Skin of body (tissue), 2 donors: Measurements from ENCODE around the gene GOLGA8K. TPM values are rescaled to one million over a fixed set of nuclear protein-coding genes. Genes with fewer than 3 reads are reported as not detected.
"Not testable (repeated sequence)": the region's sequence is repeated elsewhere in the genome, so short reads cannot be mapped to it uniquely, and the experiment has no call there.

Source experiments
- DNase-seq: peaks from one replicate; lab custom pipeline; 2025; lab: John Stamatoyannopoulos, UW
- total RNA-seq: library from RNA; depleted of rRNA; stranded (reverse); fragments of >200 nt; gene quantifications from one replicate; pipeline ENCODE4 v1.2.3, GENCODE V29; 2014

Gene GOLGA8K, protein sequence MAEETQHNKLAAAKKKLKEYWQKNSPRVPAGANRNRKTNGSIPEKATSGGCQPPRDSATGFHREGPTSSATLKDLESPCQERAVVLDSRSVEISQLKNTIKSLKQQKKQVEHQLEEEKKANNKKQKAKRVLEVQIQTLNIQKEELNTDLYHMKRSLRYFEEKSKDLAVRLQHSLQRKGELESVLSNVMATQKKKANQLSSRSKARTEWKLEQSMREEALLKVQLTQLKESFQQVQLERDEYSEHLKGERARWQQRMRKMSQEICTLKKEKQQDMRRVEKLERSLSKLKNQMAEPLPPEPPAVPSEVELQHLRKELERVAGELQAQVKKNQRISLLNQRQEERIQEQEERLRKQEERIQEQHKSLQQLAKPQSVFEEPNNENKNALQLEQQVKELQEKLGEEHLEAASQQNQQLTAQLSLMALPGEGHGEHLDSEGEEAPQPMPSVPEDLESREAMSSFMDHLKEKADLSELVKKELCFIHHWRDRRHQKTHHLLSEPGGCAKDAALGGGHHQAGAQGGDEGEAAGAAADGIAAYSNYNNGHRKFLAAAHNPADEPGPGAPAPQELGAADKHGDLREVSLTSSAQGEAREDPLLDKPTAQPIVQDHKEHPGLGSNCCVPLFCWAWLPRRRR
- 0.30 TPM for total RNA-seq

DNA sequence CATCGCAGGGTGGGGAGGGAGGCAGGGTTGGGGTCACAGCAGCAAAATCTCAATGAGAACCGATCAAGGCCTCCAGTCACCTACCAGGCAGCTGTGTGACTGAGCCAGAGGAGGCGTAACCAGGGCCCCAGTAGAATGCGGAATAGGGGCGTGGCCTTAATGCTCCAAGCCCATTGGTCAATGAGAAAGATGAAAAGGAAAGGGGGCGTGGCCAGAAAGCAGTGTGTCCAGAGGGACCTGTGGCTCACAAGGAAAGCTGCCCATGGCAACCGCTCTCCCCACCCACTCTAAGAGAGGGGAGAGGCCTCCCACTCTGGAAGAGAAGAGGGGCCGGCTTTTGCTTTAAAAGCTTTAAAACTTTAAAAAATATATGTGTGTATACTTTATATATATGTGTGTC is at the start of gene GOLGA8K:
Gene GOLGA8K (minus strand): TSS at position 101 of the 400 bp plus-strand sequence. CDS start 98 bp downstream, at position 3.
- not testable (repeated sequence) for DNase-seq

DNA sequence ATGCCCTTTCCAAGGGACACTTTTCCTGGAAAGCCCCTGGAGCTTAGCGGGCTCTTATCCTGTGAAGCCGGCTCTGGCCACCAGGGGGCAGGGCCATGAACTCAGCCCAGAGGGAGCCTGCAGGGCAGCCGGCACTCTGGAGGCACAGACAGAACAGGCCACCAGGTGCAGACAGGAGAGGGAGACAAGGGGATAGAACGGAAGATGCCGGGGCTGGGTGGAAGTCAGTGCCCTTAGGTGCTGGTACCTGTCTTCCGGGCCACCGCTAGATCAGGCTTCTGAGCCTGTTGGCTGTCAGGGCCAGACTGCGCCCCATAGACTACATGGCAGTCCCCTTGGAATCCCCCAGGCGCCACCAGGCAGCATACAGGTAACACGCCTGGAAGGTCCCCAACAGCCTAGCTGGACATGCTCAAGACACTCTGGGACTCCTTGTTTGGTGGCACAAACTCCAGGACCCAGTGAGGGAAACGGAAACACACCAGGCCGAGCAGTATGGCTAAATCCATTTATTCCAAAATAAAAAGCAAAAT is 37.4 kb upstream of the GOLGA8K start:
- not testable (repeated sequence) for DNase-seq

DNA sequence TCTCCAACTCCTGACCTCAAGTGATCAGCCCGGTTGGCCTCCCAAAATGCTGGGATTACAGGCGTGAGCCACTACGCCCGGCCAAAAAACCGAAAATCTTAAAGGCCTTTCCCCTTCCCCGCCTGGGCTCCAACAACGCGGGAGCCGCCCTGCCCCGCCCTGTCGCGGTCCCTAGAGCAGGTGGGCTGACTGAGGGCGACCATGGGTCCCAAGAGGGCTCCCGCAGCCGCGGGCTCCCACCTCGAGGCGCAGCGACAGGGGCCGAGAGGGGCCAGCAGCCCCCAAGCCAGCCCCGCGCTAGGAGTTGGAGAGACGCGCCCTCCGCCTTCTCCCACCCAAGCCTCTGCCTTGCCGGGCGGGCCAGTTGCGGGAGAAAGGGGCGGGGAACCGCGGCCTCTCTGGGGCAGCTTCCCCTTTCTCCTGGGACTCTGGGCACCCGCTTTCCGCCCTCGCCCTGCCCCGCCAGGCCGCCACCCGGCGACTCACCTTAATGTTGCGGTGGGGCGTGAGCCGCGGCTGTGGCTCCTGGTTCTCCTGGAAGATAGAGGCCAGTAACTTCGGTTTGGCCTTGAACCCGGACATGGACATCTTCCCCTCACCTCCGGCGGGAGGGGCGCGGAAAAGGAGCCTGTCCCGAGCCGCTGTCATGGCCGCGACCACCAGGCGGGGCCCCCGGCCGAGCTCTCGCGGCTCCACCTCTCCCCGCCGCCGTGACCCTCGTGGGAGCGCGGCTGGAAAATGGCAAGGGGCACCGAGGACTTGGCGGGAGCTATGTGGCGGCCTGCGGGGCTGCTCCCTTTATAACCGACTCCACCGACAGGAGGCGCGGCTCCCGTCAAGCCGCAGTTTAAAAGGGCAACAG is 31.2 kb upstream of the GOLGA8K start:
- not testable (repeated sequence) for DNase-seq

DNA sequence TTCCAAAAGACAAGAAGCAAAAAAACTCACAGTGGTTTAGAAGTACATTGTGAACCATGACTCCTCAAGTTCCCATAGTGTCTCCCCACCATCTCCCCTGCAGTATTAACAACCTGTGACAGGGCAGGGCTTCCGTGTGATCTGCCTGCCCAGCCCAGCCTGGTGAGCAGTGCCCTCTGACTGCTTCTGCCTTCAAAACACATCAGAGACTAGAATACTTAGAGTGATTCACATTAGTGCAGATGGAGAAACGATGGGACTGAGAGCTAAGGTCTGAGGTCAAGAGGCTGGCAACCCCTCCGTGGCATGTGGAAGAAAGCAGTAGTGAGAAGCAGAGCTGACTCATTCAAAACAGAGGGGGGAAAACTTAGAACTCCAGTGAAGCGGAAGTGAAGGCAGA is 24.5 kb upstream of the GOLGA8K start:
- DNase-seq = not testable (repeated sequence)

DNA sequence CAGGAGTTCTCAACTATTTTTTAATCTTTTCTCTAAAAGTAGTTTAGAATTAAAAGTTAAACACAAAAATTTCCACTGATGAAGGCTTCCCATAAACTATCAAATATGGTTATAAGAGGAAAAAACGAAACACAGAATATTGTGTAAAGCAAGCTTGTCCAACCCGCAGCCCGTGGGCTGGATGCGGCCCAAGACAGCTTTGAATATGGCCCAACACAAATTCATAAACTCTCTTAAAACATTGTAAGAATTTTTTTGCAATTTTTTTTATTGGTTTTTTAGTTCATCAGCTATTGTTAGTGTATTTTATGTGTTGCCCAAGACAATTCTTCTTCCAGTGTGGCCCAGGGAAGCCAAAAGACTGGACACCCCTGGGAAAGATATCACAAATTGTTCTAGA is 23.4 kb upstream of the GOLGA8K start:
- DNase-seq = not testable (repeated sequence)

DNA sequence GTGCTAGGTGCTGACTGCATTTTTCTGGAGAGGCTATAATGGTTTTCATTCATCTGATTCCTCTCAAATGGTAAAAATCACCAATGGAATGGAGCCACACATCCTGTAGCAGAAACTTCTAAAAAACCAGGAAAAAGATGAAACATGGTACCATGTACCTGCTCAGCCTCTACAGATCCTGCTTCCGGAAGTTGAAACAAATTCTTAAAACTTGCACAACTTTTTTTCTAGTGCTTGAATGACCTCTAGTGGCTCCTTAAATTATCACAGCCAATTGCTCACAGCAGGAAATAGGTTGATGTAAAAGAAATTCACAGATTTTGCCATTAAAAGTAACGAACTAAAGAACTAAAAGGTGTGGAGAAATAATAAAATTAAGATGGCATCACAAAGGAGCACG is 4.8 kb upstream of the GOLGA8K start:
- not testable (repeated sequence) for DNase-seq

DNA sequence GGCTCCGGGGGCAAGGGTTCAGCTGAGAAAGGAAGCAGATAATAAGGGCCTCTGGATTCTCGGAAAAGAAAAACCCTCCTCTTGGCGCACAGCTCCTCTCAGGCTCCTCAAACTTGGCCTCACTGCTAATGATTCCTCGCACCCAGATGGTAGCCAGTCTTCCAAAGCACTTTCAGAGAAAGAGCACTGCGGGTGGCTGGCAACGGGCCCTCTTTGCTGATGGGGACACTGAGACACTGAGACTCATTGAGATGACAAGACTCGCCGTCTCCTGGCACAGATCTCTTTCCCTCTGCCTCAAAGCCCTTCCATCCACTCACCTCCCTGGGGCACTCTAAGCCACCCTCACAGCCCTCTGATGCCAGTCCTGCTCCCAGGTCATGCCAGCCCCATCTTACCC is 6.6 kb downstream of the GOLGA8K start:
- not testable (repeated sequence) for DNase-seq

DNA sequence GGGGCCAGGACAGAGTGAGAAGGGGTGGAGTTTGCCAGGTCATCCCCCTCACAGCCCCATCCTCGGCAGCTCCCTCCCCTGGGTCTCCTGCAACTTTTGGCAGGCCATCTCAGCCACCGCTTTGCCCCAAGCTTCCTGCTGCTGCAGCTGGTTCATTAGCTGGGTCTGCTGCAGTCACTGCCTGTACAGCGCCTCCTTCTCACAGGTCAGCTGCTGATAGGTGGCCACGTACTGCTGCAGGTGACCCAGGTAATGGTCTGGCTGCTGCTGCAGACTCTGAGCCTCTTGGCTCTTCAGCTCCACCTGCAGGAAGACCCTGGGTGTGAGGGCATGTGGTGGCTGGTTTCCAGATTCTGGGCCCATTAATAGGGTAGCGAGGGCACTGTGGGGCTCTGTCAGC is 8.3 kb downstream of the GOLGA8K start:
- DNase-seq = not testable (repeated sequence)

DNA sequence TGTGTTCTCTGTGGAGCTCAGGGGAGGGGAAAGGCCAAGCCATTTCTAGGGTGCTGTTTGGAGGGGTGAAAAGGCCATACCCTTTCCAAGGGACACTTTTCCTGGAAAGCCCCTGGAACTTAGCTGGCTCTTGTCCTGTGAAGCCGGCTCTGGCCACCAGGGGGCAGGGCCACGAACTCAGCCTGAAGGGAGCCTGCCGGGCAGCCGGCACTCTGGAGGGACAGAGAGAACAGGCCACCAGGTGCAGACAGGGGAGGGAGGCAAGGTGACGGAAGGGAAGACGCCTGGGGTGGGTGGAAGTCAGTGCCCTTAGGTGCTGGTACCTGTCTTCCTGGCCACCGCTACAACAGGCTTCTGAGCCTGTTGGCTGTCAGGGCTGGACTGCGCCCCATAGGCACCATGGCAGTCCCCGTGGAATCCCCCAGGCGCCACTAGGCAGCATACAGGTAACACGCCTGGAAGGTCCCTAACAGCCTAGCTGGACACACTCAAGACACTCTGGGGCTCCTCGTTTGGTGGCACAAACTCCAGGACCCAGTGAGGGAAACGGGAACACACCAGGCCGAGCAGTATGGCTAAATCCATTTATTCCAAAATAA is 14.9 kb downstream of the GOLGA8K start:
- not testable (repeated sequence) for DNase-seq

DNA sequence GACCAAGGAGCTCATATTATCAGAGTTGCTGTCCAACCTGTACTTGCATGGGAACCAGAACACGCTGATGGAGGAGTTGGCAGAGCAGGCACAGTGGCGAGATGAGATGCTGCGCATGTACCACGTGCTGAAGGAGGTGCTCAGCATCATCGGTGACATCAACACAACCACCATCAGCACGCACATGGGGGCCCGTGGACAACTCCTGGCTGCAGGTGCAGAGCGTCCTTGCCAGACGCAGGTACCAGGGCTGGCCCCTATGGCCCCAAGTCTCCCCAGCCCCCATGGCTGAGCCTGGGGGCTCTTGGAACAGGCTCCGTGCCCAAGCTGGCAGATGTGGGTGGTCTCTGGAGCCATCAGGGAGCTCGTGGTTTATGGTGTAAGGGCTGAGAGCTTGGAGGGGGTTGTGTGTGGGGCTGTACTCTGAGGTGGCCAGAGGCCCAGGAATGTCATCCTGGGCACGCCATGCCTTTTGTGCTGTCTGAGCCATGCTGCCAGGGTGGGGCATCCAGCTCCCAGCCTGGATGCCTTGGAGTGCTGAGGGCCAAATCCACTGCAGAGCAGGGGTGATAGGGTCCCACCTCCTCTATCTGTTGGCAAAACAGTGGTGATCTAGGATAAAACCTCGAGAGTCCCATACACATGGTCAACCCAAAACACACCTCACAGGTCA is 17.1 kb downstream of the GOLGA8K start:
- DNase-seq = not testable (repeated sequence)

DNA sequence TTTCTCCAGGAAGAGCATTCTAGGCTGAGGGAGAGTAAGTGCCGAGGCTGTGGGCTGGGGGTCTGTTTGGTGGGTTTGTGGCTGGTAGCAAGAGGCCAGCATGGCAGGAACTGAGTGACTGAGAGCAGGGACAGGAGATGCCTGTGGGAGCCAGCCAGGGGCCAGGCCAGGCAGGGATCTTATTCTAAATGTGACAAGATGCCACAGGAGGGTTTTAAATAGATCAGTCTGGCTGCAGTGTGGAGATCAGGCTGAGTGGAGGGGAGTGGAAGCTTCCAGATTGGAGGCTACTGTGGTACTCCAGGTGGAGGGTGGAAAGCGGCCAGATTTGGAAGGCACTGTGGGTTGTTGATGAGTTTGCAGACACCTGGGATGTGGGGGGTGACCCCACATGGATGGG is 28.9 kb downstream of the GOLGA8K start:
- DNase-seq = not testable (repeated sequence)

DNA sequence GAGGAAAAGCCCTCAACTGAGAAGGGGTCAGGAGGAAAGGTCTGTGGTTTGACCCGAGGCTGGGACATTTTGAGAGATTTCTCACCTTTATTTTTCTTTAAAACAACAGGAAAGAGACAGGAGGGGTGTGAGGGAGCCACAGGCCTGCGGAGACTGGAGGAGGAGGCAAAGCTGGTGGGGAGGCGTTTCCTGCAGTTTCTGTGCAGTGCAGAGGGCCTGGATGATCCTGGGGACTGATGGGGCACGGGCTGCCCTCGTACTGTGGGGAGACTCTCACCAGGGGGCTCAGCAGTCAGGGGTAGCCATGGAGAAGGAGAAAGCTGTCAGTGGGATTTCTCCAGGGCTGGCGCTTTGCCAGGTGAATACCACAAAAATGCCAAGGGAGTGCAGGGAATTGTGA is 29.4 kb downstream of the GOLGA8K start:
- DNase-seq = not testable (repeated sequence)

DNA sequence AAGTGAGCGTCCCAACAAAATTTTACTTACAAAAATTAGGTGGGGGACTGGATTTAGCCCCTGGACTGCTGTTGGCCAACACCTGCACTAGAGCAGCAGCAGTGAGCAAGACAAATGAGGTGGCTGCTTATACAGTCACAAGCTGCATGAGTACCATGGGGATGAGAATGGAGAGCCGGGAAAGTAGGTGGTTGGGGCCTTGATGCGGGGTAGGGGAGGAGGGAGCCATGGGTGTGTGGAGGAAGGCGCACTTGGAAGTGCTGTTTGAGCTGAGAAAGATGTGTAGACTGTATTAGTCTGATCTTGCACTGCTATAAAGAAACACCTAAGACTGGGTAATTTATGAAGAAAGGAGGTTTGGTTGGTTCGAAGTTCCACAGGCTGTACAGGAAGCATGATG is 31.0 kb downstream of the GOLGA8K start:
- DNase-seq = not testable (repeated sequence)

DNA sequence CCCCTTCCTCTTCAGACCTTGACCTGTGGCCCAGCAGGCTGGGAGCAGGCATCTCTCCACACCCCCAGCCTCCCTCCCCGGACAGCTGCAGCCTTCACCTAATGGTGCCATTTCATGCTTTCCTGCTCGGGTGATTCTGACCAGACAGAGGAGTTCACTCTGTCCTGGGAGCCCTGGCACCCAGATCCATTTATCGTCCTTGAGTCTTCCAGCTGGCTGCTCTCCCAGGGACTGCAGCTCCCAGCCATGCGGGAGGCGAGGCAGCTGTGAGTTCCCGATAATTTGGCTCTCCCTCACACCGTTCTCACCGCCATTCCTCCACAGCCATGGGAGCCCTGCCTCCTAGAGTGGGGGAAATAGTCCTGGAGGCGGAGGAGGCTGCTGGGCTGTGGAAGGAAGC is 32.6 kb downstream of the GOLGA8K start:
- not testable (repeated sequence) for DNase-seq

DNA sequence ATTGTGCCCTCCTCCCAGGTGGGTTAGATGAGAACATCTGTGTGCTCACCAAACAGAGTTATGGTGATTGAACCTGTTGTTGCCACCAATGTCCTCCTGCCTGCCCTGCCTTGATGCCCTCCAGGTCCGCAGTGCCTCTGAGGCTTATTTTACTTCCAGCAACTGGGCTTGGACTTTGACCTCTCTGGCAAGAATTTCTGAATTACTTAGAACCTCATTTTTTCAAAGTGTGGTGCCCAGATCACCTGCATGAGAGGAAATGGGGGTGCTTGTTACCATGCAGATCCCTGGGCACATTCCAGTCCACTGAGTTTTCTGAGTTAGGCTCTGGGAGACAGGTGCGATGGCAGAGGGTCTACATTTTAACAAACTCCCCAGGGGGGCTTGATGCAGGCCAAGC is 33.0 kb downstream of the GOLGA8K start:
- DNase-seq = not testable (repeated sequence)

DNA sequence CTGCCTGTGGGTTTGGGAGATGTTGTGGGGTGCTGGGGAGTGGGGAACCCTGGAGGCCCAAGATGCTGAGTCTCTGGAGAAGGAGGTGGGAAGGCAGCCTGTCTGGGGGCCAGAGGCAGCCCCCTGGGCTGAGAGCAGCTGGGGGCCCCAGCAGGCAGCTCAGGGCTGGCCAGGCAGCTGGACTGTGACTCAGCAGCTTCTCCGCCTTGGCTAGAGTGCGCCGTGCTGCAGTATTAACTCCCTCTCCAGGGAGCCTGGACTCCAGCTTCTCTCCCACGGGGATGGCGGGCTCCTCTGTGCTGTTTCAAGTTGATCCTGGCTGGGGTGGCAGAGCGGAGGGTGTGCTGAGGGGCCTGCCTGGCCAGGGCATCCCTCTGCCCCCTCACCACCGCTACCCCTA is 36.6 kb downstream of the GOLGA8K start:
- DNase-seq = not testable (repeated sequence)

DNA sequence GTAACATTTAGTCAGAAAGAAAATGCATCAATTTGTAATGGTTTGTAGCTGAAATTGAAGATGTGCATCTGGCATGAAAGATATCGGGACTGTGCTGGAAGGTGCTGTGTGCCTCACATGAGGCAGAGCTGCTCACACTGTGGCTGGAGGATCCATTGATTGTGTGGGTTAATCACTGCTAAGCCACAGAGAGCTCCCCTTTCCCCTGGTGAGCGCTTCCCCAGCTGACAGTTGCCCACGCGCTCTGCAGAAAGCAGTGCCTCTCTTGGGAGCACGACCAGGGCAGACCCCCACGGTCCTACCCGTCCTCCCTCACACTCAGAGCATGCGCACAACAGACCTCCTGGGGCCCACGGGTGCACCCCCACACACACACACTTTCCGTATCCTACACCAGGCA is 37.1 kb downstream of the GOLGA8K start:
- not testable (repeated sequence) for DNase-seq

DNA sequence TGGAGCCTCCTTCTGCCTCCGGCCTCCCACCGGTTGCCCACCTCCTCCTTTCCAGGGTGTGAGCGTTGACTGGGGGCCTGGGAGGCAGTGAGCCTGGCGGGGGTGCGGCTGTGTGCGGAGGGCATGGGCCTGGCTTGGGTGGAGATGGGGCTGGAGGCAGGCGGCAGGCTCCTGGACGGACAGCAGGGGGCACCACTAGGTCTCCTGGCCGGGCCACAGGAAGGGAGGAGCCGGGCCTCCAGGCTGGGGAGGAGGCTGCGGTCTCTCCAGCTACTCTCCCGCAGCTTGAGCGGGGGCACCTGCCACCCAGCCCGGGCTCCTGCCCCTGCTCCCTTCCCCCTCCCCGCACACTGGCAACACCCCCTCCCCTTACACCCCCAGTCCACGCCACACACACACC is 38.1 kb downstream of the GOLGA8K start:
- not testable (repeated sequence) for DNase-seq

DNA sequence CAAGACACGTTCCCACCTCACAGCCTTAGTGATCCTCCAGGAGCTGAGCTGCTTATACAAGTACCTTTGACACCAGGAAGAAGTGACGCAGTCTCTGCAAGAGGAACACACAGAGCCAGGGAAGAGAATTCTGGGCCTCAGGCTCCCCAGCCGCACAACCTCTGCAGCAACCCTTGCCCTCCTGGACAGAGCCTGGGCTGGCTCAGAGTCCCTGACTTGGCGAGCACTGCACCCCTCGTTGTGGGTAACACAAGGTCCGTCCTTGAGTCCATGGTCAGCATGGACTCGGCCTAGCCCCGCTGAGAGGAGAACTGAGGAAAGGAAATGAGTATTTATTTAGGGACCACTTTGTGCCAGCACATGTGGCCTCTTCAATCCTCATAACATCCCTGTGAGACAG is 39.6 kb downstream of the GOLGA8K start:
- DNase-seq = not testable (repeated sequence)

DNA sequence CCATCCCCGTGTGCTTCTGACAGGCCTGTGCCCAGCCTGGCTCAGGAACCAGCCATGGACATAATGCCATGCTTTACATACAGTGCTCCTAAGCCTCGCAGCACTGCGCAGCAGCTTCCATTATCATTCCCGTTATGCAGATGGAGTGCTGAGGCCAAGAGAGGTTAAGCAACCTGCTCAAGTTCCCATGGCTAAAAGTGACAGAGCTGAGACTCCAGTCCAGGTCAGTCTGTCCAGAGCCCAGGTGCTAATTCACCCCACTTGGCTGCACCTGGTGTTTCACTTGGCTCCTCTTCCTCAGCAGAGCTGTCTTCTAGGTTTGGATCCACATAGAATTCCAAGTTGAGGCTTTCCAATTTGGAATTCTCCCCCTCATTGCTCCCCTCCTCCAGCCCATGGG is 41.4 kb downstream of the GOLGA8K start:
- not testable (repeated sequence) for DNase-seq
